WTC11 (cell line): Measurements from ENCODE around the gene KCNT1. TPM values are rescaled to one million over a fixed set of nuclear protein-coding genes. Genes with fewer than 3 reads are reported as not detected.

ENCODE experiments used
- ATAC-seq: fragments of 200-7000 bp; cut with Tn5 transposase; 2 replicates; pipeline ENCODE4 v1.10.0; 2021; ENCODE audit warnings: mild to moderate bottlenecking, moderate library complexity
- CTCF ChIA-PET: fragments of 300-600 bp; sonication (Branson Sonifier 250); formaldehyde crosslinking; loops from one replicate; lab custom pipeline; 2021; ENCODE audit warnings: antibody characterized with exemption; lab: Charles Lee
- POLR2A ChIA-PET: fragments of 350-600 bp; sonication (Branson Sonifier 250); formaldehyde crosslinking; loops from one replicate; lab custom pipeline; 2021; ENCODE audit warnings: antibody characterized with exemption; lab: Charles Lee
- DNase-seq: peaks from one replicate; pipeline ENCODE4 v3.0.0; 2021; ENCODE audit warnings: low spot score
- H3K27ac Mint-ChIP-seq: 2 replicates; pipeline ENCODE4 v1.8.0; 2021; ENCODE audit warnings: mixed read lengths
- H3K27me3 Mint-ChIP-seq: 2 replicates; pipeline ENCODE4 v1.8.0; 2021; ENCODE audit warnings: low read depth, mild to moderate bottlenecking, moderate library complexity, mixed read lengths
- H3K36me3 Mint-ChIP-seq: 2 replicates; pipeline ENCODE4 v1.8.0; 2021; ENCODE audit warnings: mixed read lengths
- H3K4me1 Mint-ChIP-seq: 2 replicates; pipeline ENCODE4 v1.8.0; 2022; ENCODE audit warnings: mixed read lengths
- H3K4me3 Mint-ChIP-seq: 2 replicates; pipeline ENCODE4 v1.8.0; 2021; ENCODE audit warnings: mild to moderate bottlenecking, moderate library complexity, mixed read lengths
- H3K9me3 Mint-ChIP-seq: 2 replicates; pipeline ENCODE4 v1.8.0; 2021; ENCODE audit warnings: mixed read lengths
- ESRRA ChIP-seq: sonication (generic); formaldehyde crosslinking; IDR thresholded peaks from 2 replicates; pipeline ENCODE4 v1.8.1; 2022; ENCODE audit warnings: mild to moderate bottlenecking, missing genetic modification reagents, borderline replicate concordance
- ETV6 ChIP-seq: sonication (generic); formaldehyde crosslinking; IDR thresholded peaks from 2 replicates; pipeline ENCODE4 v1.8.1; 2022; ENCODE audit warnings: mild to moderate bottlenecking, missing genetic modification reagents
- FOXJ3 ChIP-seq: sonication (generic); formaldehyde crosslinking; IDR thresholded peaks from 2 replicates; pipeline ENCODE4 v1.9.0; 2021; ENCODE audit warnings: missing genetic modification reagents, mild to moderate bottlenecking, borderline replicate concordance
- GTF2I ChIP-seq: fragments of 250-450 bp; sonication (Bioruptor Pico); conservative IDR thresholded peaks from 2 replicates; pipeline ENCODE4 v1.4.0; 2021; ENCODE audit warnings: mild to moderate bottlenecking
- OVOL2 ChIP-seq: fragments of 250-450 bp; sonication (Bioruptor Pico); IDR thresholded peaks from 2 replicates; pipeline ENCODE4 v1.9.0; 2021; ENCODE audit warnings: mild to moderate bottlenecking, borderline replicate concordance
- RORB ChIP-seq: fragments of 250-450 bp; sonication (Bioruptor Pico); IDR thresholded peaks from 2 replicates; pipeline ENCODE4 v1.9.0; 2021; ENCODE audit warnings: mild to moderate bottlenecking
- SMAD4 ChIP-seq: sonication (generic); formaldehyde crosslinking; IDR thresholded peaks from 2 replicates; pipeline ENCODE4 v1.8.0; 2022; ENCODE audit warnings: mild to moderate bottlenecking, missing genetic modification reagents
- ZNF138 ChIP-seq: sonication (generic); formaldehyde crosslinking; conservative IDR thresholded peaks from 2 replicates; pipeline ENCODE4 v1.8.1; 2022; ENCODE audit warnings: mild to moderate bottlenecking, moderate library complexity, missing genetic modification reagents
- ZNF219 ChIP-seq: sonication (generic); formaldehyde crosslinking; IDR thresholded peaks from 2 replicates; pipeline ENCODE4 v1.8.0; 2023; ENCODE audit warnings: missing genetic modification reagents, mild to moderate bottlenecking, borderline replicate concordance
- ZNF317 ChIP-seq: sonication (generic); formaldehyde crosslinking; IDR thresholded peaks from 2 replicates; pipeline ENCODE4 v1.8.1; 2023; ENCODE audit warnings: low read depth, mild to moderate bottlenecking, moderate library complexity, missing genetic modification reagents, borderline replicate concordance
- ZNF416 ChIP-seq: fragments of 250-450 bp; sonication (Bioruptor Pico); IDR thresholded peaks from 2 replicates; pipeline ENCODE4 v1.9.0; 2021; ENCODE audit warnings: mild to moderate bottlenecking, inconsistent platforms
- total RNA-seq: library from RNA; stranded (reverse); gene quantifications from 3 replicates; pipeline ENCODE4 v1.2.3, GENCODE V29; 2021
- TF ChIP-seq, protein P1 (sequence below): sonication (generic); formaldehyde crosslinking; IDR thresholded peaks from 2 replicates; pipeline ENCODE4 v1.8.0; 2023; ENCODE audit warnings: mild to moderate bottlenecking, missing genetic modification reagents
- TF ChIP-seq, protein P2 (sequence below): sonication (generic); formaldehyde crosslinking; IDR thresholded peaks from 2 replicates; pipeline ENCODE4 v1.8.1; 2023; ENCODE audit warnings: mild to moderate bottlenecking, missing genetic modification reagents, moderate library complexity
- TF ChIP-seq, protein P3 (sequence below): sonication (generic); formaldehyde crosslinking; IDR thresholded peaks from 2 replicates; pipeline ENCODE4 v1.8.0; 2022; ENCODE audit warnings: mild to moderate bottlenecking, missing genetic modification reagents
- TF ChIP-seq, protein P4 (sequence below): sonication (generic); formaldehyde crosslinking; IDR thresholded peaks from 2 replicates; pipeline ENCODE4 v1.8.0; 2022; ENCODE audit warnings: missing genetic modification reagents
- TF ChIP-seq, protein P5 (sequence below): sonication (generic); formaldehyde crosslinking; IDR thresholded peaks from 2 replicates; pipeline ENCODE4 v1.8.0; 2022; ENCODE audit warnings: mild to moderate bottlenecking, missing genetic modification reagents
- TF ChIP-seq, protein P6 (sequence below): sonication (generic); formaldehyde crosslinking; IDR thresholded peaks from 2 replicates; pipeline ENCODE4 v1.8.0; 2022; ENCODE audit warnings: mild to moderate bottlenecking, missing genetic modification reagents
- TF ChIP-seq, protein P7 (sequence below): fragments of 250-450 bp; sonication (Bioruptor Pico); conservative IDR thresholded peaks from 2 replicates; pipeline ENCODE4 v1.9.0; 2021; ENCODE audit warnings: mild to moderate bottlenecking

Gene KCNT1
- total RNA-seq, 1 experiment from 2014 or later: 0.13 TPM

DNA sequence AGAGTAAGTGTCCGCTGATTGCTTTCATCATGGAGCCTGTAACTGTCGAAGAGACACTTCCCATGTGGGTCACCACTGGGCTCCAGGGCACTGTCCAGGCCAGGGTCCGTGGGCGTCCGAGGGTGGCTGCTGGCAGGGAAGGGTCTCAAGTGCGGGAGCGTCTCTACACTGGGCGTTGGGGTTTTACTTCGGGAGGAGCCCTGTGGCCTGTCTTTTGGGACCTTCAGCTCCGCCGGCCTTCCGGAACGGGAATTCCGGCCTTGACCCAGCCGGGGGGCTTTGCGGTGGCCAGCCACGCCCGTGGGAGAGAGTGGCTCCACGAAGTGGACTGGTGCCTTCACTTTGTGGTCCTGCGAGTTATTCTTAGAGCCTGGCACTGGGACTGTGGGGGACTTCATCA lies 119.1 kb downstream of the KCNT1 start:
- CTCF ChIA-PET: interaction anchor here (1.7 kb wide), 1 partner anchor 23 kb away, joined by 4 read pairs; no protein-coding TSS in a partner anchor
- H3K27ac Mint-ChIP-seq: no peak overlapping the region

More for the DNA sequence above, 119.1 kb downstream of the KCNT1 start:
- no peaks in the 10 kb centered on the region for H3K9me3 Mint-ChIP-seq
- no peak overlapping the region for H3K4me3 Mint-ChIP-seq
- TF ChIP-seq, protein P1, sequence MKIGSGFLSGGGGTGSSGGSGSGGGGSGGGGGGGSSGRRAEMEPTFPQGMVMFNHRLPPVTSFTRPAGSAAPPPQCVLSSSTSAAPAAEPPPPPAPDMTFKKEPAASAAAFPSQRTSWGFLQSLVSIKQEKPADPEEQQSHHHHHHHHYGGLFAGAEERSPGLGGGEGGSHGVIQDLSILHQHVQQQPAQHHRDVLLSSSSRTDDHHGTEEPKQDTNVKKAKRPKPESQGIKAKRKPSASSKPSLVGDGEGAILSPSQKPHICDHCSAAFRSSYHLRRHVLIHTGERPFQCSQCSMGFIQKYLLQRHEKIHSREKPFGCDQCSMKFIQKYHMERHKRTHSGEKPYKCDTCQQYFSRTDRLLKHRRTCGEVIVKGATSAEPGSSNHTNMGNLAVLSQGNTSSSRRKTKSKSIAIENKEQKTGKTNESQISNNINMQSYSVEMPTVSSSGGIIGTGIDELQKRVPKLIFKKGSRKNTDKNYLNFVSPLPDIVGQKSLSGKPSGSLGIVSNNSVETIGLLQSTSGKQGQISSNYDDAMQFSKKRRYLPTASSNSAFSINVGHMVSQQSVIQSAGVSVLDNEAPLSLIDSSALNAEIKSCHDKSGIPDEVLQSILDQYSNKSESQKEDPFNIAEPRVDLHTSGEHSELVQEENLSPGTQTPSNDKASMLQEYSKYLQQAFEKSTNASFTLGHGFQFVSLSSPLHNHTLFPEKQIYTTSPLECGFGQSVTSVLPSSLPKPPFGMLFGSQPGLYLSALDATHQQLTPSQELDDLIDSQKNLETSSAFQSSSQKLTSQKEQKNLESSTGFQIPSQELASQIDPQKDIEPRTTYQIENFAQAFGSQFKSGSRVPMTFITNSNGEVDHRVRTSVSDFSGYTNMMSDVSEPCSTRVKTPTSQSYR: no peak
- no peak for TF ChIP-seq FOXJ3 (CRISPR knock-in tag)
- TF ChIP-seq, protein P2, sequence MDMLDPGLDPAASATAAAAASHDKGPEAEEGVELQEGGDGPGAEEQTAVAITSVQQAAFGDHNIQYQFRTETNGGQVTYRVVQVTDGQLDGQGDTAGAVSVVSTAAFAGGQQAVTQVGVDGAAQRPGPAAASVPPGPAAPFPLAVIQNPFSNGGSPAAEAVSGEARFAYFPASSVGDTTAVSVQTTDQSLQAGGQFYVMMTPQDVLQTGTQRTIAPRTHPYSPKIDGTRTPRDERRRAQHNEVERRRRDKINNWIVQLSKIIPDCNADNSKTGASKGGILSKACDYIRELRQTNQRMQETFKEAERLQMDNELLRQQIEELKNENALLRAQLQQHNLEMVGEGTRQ (CRISPR knock-in tag): no peak
- TF ChIP-seq, protein P3, sequence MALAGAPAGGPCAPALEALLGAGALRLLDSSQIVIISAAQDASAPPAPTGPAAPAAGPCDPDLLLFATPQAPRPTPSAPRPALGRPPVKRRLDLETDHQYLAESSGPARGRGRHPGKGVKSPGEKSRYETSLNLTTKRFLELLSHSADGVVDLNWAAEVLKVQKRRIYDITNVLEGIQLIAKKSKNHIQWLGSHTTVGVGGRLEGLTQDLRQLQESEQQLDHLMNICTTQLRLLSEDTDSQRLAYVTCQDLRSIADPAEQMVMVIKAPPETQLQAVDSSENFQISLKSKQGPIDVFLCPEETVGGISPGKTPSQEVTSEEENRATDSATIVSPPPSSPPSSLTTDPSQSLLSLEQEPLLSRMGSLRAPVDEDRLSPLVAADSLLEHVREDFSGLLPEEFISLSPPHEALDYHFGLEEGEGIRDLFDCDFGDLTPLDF (CRISPR knock-in tag): no peak
- TF ChIP-seq ZNF219 (CRISPR knock-in tag): no peak
- TF ChIP-seq ETV6: no peak
- TF ChIP-seq GTF2I: no peak
- TF ChIP-seq SMAD4 (CRISPR knock-in tag): no peak
- TF ChIP-seq, protein P4, sequence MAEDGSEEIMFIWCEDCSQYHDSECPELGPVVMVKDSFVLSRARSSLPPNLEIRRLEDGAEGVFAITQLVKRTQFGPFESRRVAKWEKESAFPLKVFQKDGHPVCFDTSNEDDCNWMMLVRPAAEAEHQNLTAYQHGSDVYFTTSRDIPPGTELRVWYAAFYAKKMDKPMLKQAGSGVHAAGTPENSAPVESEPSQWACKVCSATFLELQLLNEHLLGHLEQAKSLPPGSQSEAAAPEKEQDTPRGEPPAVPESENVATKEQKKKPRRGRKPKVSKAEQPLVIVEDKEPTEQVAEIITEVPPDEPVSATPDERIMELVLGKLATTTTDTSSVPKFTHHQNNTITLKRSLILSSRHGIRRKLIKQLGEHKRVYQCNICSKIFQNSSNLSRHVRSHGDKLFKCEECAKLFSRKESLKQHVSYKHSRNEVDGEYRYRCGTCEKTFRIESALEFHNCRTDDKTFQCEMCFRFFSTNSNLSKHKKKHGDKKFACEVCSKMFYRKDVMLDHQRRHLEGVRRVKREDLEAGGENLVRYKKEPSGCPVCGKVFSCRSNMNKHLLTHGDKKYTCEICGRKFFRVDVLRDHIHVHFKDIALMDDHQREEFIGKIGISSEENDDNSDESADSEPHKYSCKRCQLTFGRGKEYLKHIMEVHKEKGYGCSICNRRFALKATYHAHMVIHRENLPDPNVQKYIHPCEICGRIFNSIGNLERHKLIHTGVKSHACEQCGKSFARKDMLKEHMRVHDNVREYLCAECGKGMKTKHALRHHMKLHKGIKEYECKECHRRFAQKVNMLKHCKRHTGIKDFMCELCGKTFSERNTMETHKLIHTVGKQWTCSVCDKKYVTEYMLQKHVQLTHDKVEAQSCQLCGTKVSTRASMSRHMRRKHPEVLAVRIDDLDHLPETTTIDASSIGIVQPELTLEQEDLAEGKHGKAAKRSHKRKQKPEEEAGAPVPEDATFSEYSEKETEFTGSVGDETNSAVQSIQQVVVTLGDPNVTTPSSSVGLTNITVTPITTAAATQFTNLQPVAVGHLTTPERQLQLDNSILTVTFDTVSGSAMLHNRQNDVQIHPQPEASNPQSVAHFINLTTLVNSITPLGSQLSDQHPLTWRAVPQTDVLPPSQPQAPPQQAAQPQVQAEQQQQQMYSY: no peak
- no peak for TF ChIP-seq ZNF416 (CRISPR knock-in tag)
- TF ChIP-seq, protein P5, sequence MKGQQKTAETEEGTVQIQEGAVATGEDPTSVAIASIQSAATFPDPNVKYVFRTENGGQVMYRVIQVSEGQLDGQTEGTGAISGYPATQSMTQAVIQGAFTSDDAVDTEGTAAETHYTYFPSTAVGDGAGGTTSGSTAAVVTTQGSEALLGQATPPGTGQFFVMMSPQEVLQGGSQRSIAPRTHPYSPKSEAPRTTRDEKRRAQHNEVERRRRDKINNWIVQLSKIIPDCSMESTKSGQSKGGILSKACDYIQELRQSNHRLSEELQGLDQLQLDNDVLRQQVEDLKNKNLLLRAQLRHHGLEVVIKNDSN (CRISPR knock-in tag): no peak
- TF ChIP-seq OVOL2 (CRISPR knock-in tag): no peak
- TF ChIP-seq ESRRA (CRISPR knock-in tag): no peak
- TF ChIP-seq RORB (CRISPR knock-in tag): no peak
- no peak for TF ChIP-seq ZNF317 (CRISPR knock-in tag)
- TF ChIP-seq, protein P6, sequence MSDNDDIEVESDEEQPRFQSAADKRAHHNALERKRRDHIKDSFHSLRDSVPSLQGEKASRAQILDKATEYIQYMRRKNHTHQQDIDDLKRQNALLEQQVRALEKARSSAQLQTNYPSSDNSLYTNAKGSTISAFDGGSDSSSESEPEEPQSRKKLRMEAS: no peak
- TF ChIP-seq ZNF138 (CRISPR knock-in tag): no peak
- TF ChIP-seq, protein P7, sequence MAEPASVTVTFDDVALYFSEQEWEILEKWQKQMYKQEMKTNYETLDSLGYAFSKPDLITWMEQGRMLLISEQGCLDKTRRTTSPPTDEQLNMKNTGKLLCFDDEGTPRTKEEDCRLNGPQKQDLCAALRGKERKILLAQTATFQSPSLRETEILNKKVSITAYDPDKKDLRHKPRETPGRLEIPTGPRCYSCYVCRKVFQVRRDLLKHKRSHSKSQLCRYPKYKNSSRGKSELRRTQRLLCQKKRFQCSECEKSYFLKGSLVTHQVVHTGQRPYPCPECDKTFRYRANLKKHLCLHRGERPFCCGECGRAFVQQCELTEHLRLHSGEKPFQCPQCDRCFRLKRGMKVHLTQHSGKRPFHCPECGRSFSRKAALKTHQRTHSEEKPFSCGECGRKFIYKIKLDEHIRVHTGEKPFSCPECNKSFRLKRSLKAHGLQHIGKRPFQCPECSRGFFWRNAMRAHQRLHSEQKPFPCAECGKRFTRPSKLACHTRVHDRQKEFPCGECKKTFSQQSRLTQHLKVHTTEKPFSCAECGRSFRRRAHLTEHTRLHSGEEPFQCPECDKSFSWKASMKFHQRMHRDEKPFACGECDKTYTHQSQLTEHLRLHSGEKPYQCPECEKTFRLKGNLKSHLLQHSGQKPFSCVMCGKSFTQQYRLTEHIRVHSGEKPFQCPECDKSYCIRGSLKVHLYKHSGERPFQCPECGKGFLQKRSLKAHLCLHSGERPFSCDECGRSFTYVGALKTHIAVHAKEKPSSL (CRISPR knock-in tag): no peak
- POLR2A ChIA-PET: no interaction called here
- H3K36me3 Mint-ChIP-seq: peaks cover 72% of the 10 kb centered on the region
- peaks cover under 1% of the 10 kb centered on the region; the same call in 1 of the 2 replicates for H3K4me1 Mint-ChIP-seq
- H3K27me3 Mint-ChIP-seq: no peaks in the 10 kb centered on the region
- ATAC-seq (no peak), DNase-seq (no peak)
